ENCODE data around the gene TBC1D20. TPM values are rescaled to one million over a fixed set of nuclear protein-coding genes. Genes with fewer than 3 reads are reported as not detected.

TBC1D20 gene
- total RNA-seq, 1 donor from 2014 or later: 31.8 TPM

GRCh38 chr20:438571-439469 is 23.5 kb downstream of the TBC1D20 start:
- H3K36me3 Mint-ChIP-seq: peaks cover 26% of the 10 kb centered on the region
- no peaks in the 10 kb centered on the region for H3K9me3 Mint-ChIP-seq
- no peaks in the 10 kb centered on the region for H3K27me3 Mint-ChIP-seq
- no peak overlapping the region for H3K27ac Mint-ChIP-seq
- no peak for DNase-seq (ENCODE audit: extremely low spot score, unreplicated experiment)
- H3K4me1 Mint-ChIP-seq (ENCODE audit: unreplicated experiment): peaks cover 5% of the 10 kb centered on the region
- TF ChIP-seq CTCF (conservative IDR thresholded peaks at IDR 0.05): no peak
- H3K4me3 Mint-ChIP-seq: no peak overlapping the region

- Mint-ChIP-seq H3K4me3 (no peak overlapping the region), H3K4me1 (ENCODE audit: unreplicated experiment) (peaks cover 5% of the 10 kb centered on the region), H3K27me3 (no peaks in the 10 kb centered on the region), H3K9me3 (no peaks in the 10 kb centered on the region), H3K36me3 (peaks cover 26% of the 10 kb centered on the region), H3K27ac (no peak overlapping the region)
- no peak for TF ChIP-seq CTCF (conservative IDR thresholded peaks at IDR 0.05)
- no peak for DNase-seq (ENCODE audit: extremely low spot score, unreplicated experiment)
These were observed 24.4 kb downstream of the TBC1D20 start for GRCh38 chr20:437787-438486.

GRCh38 chr20:436476-436875 is 25.9 kb downstream of the TBC1D20 start:
- Mint-ChIP-seq H3K4me1 (ENCODE audit: unreplicated experiment) (peaks cover 7% of the 10 kb centered on the region), H3K36me3 (peaks cover 24% of the 10 kb centered on the region), H3K27ac (no peak overlapping the region), H3K27me3 (no peaks in the 10 kb centered on the region), H3K9me3 (no peaks in the 10 kb centered on the region), H3K4me3 (no peak overlapping the region)
- TF ChIP-seq CTCF (conservative IDR thresholded peaks at IDR 0.05): no peak
- DNase-seq (ENCODE audit: extremely low spot score, unreplicated experiment): no peak

GRCh38 chr20:435558-435957 is 26.8 kb downstream of the TBC1D20 start:
- no peak for TF ChIP-seq CTCF (conservative IDR thresholded peaks at IDR 0.05)
- peak overlapping the region; percentile 59 for H3K27ac Mint-ChIP-seq
- H3K27me3 Mint-ChIP-seq: no peaks in the 10 kb centered on the region
- peaks cover 26% of the 10 kb centered on the region for H3K36me3 Mint-ChIP-seq
- H3K4me1 Mint-ChIP-seq (ENCODE audit: unreplicated experiment): peaks cover 14% of the 10 kb centered on the region
- no peaks in the 10 kb centered on the region for H3K9me3 Mint-ChIP-seq
- no peak overlapping the region for H3K4me3 Mint-ChIP-seq
- DNase-seq (ENCODE audit: extremely low spot score, unreplicated experiment): no peak

GRCh38 chr20:434661-435419 is 27.5 kb downstream of the TBC1D20 start:
- Mint-ChIP-seq H3K4me1 (ENCODE audit: unreplicated experiment) (peaks cover 17% of the 10 kb centered on the region), H3K36me3 (peaks cover 27% of the 10 kb centered on the region), H3K4me3 (no peak overlapping the region), H3K27ac (peak overlapping the region; percentile 81), H3K27me3 (no peaks in the 10 kb centered on the region), H3K9me3 (no peaks in the 10 kb centered on the region)
- TF ChIP-seq CTCF (conservative IDR thresholded peaks at IDR 0.05): no peak
- DNase-seq (ENCODE audit: extremely low spot score, unreplicated experiment): no peak
